ENCODE measurements around the gene PELI2. TPM values are rescaled to one million over a fixed set of nuclear protein-coding genes. Genes with fewer than 3 reads are reported as not detected.

The PELI2 gene
- total RNA-seq, 1 experiment from 2014 or later = 23.5 TPM

- TF ChIP-seq PREB (CRISPR knock-in tag; IDR thresholded peaks at IDR 0.05; ENCODE audit: borderline replicate concordance) (no peak), CBFB (CRISPR knock-in tag; IDR thresholded peaks at IDR 0.05; ENCODE audit: low read depth) (no peak), ELF4 (CRISPR knock-in tag; IDR thresholded peaks at IDR 0.05; ENCODE audit: low read depth) (no peak), ZNF281 (CRISPR knock-in tag; IDR thresholded peaks at IDR 0.05) (no peak), ATF3 (CRISPR knock-in tag; conservative IDR thresholded peaks at IDR 0.05) (no peak)
Measured at GRCh38 chr14:56299306-56299984, 181.2 kb downstream of the PELI2 start (continued).

- TF ChIP-seq ZBTB43 (CRISPR knock-in tag; IDR thresholded peaks at IDR 0.05) (no peak), JUN (CRISPR knock-in tag; IDR thresholded peaks at IDR 0.05) (no peak), CBFB (CRISPR knock-in tag; IDR thresholded peaks at IDR 0.05; ENCODE audit: low read depth) (no peak), MXD4 (CRISPR knock-in tag; IDR thresholded peaks at IDR 0.05; ENCODE audit: borderline replicate concordance) (no peak), ZNF263 (CRISPR knock-in tag; IDR thresholded peaks at IDR 0.05; ENCODE audit: low read depth) (no peak), NFYB (CRISPR knock-in tag; conservative IDR thresholded peaks at IDR 0.05; ENCODE audit: low read depth) (no peak), ZNF281 (CRISPR knock-in tag; IDR thresholded peaks at IDR 0.05) (no peak)
- TF ChIP-seq, protein P1, sequence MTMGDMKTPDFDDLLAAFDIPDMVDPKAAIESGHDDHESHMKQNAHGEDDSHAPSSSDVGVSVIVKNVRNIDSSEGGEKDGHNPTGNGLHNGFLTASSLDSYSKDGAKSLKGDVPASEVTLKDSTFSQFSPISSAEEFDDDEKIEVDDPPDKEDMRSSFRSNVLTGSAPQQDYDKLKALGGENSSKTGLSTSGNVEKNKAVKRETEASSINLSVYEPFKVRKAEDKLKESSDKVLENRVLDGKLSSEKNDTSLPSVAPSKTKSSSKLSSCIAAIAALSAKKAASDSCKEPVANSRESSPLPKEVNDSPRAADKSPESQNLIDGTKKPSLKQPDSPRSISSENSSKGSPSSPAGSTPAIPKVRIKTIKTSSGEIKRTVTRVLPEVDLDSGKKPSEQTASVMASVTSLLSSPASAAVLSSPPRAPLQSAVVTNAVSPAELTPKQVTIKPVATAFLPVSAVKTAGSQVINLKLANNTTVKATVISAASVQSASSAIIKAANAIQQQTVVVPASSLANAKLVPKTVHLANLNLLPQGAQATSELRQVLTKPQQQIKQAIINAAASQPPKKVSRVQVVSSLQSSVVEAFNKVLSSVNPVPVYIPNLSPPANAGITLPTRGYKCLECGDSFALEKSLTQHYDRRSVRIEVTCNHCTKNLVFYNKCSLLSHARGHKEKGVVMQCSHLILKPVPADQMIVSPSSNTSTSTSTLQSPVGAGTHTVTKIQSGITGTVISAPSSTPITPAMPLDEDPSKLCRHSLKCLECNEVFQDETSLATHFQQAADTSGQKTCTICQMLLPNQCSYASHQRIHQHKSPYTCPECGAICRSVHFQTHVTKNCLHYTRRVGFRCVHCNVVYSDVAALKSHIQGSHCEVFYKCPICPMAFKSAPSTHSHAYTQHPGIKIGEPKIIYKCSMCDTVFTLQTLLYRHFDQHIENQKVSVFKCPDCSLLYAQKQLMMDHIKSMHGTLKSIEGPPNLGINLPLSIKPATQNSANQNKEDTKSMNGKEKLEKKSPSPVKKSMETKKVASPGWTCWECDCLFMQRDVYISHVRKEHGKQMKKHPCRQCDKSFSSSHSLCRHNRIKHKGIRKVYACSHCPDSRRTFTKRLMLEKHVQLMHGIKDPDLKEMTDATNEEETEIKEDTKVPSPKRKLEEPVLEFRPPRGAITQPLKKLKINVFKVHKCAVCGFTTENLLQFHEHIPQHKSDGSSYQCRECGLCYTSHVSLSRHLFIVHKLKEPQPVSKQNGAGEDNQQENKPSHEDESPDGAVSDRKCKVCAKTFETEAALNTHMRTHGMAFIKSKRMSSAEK (CRISPR knock-in tag; IDR thresholded peaks at IDR 0.05; ENCODE audit: borderline replicate concordance) = no peak
- Mint-ChIP-seq H3K27ac (no peak overlapping the region), H3K9me3 (no peaks in the 10 kb centered on the region), H3K36me3 (0 out of 2 replicates have a peak, but pooled peaks cover 3% of the 10 kb centered on the region), H3K4me3 (no peak overlapping the region), H3K27me3 (ENCODE audit: low read depth) (no peaks in the 10 kb centered on the region), H3K4me1 (peaks cover 7% of the 10 kb centered on the region)
- ATAC-seq (no peak), DNase-seq (ENCODE audit: low spot score) (no peak)
- ChIA-PET CTCF (interaction anchor here (0.7 to 2.7 kb wide), 4 partner anchors 11 to 122 kb away, joined by 3 to 7 read pairs (median 4); no protein-coding TSS in a partner anchor), POLR2A (no interaction called here)
Measured at GRCh38 chr14:56300495-56300894, 182.3 kb downstream of the PELI2 start.

Measured in WTC11 (cell line).